GM21447 (cell line): Measurements from ENCODE around the gene LCMT1.
"Not testable (repeated sequence)": the region's sequence is repeated elsewhere in the genome, so short reads cannot be mapped to it uniquely, and the experiment has no call there.

Experiments used
- ATAC-seq: cut with Tn5 transposase; IDR thresholded peaks from one replicate; pipeline ENCODE4 v1.9.1; 2021; ENCODE audit not compliant: unreplicated experiment

LCMT1 gene

GRCh38 chr16:25111403-25112166 is at the start of gene LCMT1:
Gene LCMT1, plus strand, starts transcription at chr16:25111742. Its CDS starts 142 bp downstream, at chr16:25111884.
- peak; percentile 89 for ATAC-seq

- ATAC-seq: no peak
Measured at GRCh38 chr16:25063102-25063501, 48.4 kb upstream of the LCMT1 start.

GRCh38 chr16:25063865-25064264 is 47.7 kb upstream of the LCMT1 start:
- ATAC-seq: no peak

GRCh38 chr16:25064281-25064680 is 47.3 kb upstream of the LCMT1 start:
- ATAC-seq: not testable (repeated sequence)

- no peak for ATAC-seq
Measured at GRCh38 chr16:25064937-25065336, 46.6 kb upstream of the LCMT1 start.

- no peak for ATAC-seq
Measured at GRCh38 chr16:25065899-25066298, 45.6 kb upstream of the LCMT1 start.

GRCh38 chr16:25066426-25066746 is 45.2 kb upstream of the LCMT1 start:
- ATAC-seq: no peak

- ATAC-seq: peak; percentile 87
Measured at GRCh38 chr16:25066747-25067631, 44.6 kb upstream of the LCMT1 start.

GRCh38 chr16:25073854-25074253 is 37.7 kb upstream of the LCMT1 start:
- no peak for ATAC-seq

GRCh38 chr16:25078386-25078978 is 33.1 kb upstream of the LCMT1 start:
- no peak for ATAC-seq

GRCh38 chr16:25079637-25080378 is 31.7 kb upstream of the LCMT1 start:
- ATAC-seq: no peak

- no peak for ATAC-seq
Measured at GRCh38 chr16:25080420-25081131, 31.0 kb upstream of the LCMT1 start.

- no peak for ATAC-seq
Measured at GRCh38 chr16:25081702-25082101, 29.8 kb upstream of the LCMT1 start.

GRCh38 chr16:25083065-25083464 is 28.5 kb upstream of the LCMT1 start:
- ATAC-seq: no peak

- ATAC-seq: no peak
Measured at GRCh38 chr16:25083701-25084100, 27.8 kb upstream of the LCMT1 start.

- no peak for ATAC-seq
Measured at GRCh38 chr16:25084797-25085196, 26.7 kb upstream of the LCMT1 start.

GRCh38 chr16:25087761-25088160 is 23.8 kb upstream of the LCMT1 start:
- ATAC-seq: no peak

- ATAC-seq: no peak
Measured at GRCh38 chr16:25089351-25089750, 22.2 kb upstream of the LCMT1 start.

- no peak for ATAC-seq
Measured at GRCh38 chr16:25092441-25092840, 19.1 kb upstream of the LCMT1 start.
